Measurements from ENCODE around the gene CA12. TPM values are rescaled to one million over a fixed set of nuclear protein-coding genes. Genes with fewer than 3 reads are reported as not detected.
A peak's percentile ranks its signal among the peaks of the same experiment; 100 is the strongest.

CA12 gene
- total and polyA plus RNA-seq, 9 of the 15 experiments (the other 6 are each of a cell fraction or from before 2014, with no cell fraction given) = 0.01 to 0.78 (median 0.15) TPM; not detected in 1

DNA sequence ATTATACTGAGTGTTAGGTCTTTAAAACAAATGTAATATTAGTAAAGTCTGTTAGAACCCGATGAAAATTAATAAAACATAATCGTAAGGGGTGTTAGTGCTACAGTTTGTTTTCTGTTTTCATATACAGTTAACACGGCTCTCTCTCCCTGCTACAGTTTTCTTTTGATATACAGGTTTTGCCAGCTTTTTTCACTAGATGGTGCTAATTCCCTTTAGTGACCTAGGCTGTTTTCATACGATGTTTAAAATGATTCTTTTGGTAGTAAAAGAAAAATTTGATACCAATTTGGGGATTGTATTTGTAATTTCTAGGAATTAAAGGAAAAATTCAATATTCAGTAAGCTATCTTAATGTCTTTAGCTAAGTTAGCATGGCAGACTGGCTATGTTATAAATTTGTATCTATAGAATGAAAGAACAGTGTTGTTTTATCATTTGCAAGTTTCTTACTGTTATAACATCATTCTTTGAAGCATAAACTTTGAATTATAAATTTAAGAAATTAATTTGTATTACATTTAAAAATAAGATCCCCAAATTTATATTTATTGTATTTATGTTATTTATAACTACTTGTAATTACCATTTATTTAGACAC lies 92.8 kb downstream of the CA12 start (continued):
- TF ChIP-seq, protein P1, sequence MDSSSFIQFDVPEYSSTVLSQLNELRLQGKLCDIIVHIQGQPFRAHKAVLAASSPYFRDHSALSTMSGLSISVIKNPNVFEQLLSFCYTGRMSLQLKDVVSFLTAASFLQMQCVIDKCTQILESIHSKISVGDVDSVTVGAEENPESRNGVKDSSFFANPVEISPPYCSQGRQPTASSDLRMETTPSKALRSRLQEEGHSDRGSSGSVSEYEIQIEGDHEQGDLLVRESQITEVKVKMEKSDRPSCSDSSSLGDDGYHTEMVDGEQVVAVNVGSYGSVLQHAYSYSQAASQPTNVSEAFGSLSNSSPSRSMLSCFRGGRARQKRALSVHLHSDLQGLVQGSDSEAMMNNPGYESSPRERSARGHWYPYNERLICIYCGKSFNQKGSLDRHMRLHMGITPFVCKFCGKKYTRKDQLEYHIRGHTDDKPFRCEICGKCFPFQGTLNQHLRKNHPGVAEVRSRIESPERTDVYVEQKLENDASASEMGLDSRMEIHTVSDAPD (CRISPR knock-in tag; IDR thresholded peaks at IDR 0.05) = no peak

DNA sequence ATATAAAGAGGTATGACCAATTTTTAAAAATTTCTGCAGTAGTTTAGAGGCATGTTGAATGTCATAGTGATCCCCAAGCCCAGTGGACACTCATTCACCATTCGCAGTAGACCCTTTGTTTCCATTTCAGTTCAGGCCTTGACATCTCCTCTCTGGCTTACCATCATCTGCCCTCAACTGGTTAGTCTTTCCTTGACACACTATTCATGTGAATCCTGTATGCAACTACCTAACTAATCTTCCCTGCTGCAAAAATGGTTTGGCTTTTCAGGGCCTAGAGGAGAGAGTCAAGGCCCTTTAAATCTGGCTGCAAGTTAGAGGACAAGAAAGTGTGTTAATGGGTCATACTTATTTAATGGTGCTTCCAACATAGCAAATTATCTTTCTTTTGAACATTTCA lies 93.3 kb downstream of the CA12 start:
- peak overlapping the region; percentile 43; the same call in 1 of the 2 replicates for H2AFZ ChIP-seq (ENCODE audit: low read depth, low read length)
- H3K4me1 ChIP-seq (replicated peaks in 1 of 2; ENCODE audit: control insufficient read depth in 2 of 2, insufficient read depth in 2 of 2, low read length in 2 of 2) = peaks cover 4 to 16% of the 10 kb centered on the region in 2 experiments; a peak in 4 of 5 replicates
- H3K4me3 ChIP-seq = no peak overlapping the region
- WGBS (ENCODE audit: insufficient coverage, low coverage, missing lambda C conversion rate) = 29% methylated on average over 1 of the region's 1 CpG
- H3K36me3 ChIP-seq (ENCODE audit: control insufficient read depth, insufficient read depth, low read length) = peaks cover 5% of the 10 kb centered on the region; the same call in 1 of the 3 replicates
- H3K9me3 ChIP-seq (replicated peaks; ENCODE audit: control insufficient read depth, insufficient read depth, low read depth, low read length) = no peaks in the 10 kb centered on the region
- ChIA-PET POLR2A (interaction anchor here (1.0 to 1.2 kb wide), 2 partner anchors 10 to 11 kb away, joined by 3 to 4 read pairs; partner anchors contain the start of gene APH1B), CTCF (ENCODE audit: low intra/inter-chr PET ratio) (interaction anchor here (0.8 to 4.5 kb wide), 4 partner anchors 114 to 310 kb away, joined by 3 to 35 read pairs (median 4); no protein-coding TSS in a partner anchor)
- TF ChIP-seq, protein P2, sequence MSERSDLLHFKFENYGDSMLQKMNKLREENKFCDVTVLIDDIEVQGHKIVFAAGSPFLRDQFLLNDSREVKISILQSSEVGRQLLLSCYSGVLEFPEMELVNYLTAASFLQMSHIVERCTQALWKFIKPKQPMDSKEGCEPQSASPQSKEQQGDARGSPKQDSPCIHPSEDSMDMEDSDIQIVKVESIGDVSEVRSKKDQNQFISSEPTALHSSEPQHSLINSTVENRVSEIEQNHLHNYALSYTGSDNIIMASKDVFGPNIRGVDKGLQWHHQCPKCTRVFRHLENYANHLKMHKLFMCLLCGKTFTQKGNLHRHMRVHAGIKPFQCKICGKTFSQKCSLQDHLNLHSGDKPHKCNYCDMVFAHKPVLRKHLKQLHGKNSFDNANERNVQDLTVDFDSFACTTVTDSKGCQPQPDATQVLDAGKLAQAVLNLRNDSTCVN (CRISPR knock-in tag; IDR thresholded peaks at IDR 0.05) = no peak
- TF ChIP-seq EHMT2 (IDR thresholded peaks at IDR 0.05) (0 out of 2 replicates have a peak, but pooled peaks have one; percentile 26), JUND (IDR thresholded peaks at IDR 0.05; ENCODE audit: borderline replicate concordance, low read depth, low read length) (no peak), JUND (tag; IDR thresholded peaks at IDR 0.05; ENCODE audit: borderline replicate concordance, low read depth, low read length) (peak; percentile 6; the same call in 1 of the 3 replicates), ASH1L (IDR thresholded peaks at IDR 0.05; ENCODE audit: borderline replicate concordance, low read depth, partially characterized antibody) (no peak), KLF6 (CRISPR knock-in tag; IDR thresholded peaks at IDR 0.05; ENCODE audit: borderline replicate concordance) (no peak)
- TF ChIP-seq, protein P3, sequence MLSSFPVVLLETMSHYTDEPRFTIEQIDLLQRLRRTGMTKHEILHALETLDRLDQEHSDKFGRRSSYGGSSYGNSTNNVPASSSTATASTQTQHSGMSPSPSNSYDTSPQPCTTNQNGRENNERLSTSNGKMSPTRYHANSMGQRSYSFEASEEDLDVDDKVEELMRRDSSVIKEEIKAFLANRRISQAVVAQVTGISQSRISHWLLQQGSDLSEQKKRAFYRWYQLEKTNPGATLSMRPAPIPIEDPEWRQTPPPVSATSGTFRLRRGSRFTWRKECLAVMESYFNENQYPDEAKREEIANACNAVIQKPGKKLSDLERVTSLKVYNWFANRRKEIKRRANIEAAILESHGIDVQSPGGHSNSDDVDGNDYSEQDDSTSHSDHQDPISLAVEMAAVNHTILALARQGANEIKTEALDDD (IDR thresholded peaks at IDR 0.05) = peak; percentile 71; the same call in 1 of the 2 replicates
- no peak overlapping the region for H3K4me2 ChIP-seq (ENCODE audit: insufficient read depth, low read length)
- in situ Hi-C loops (cut with MboI) (loop anchor here (25.0 kb wide), 1 partner anchor 774 kb away; no protein-coding TSS in a partner anchor), intact Hi-C loops (cut with micrococcal nuclease) (loop anchor here (2.0 to 10.0 kb wide), 4 partner anchors 178 to 779 kb away; no protein-coding TSS in a partner anchor)
- no peak overlapping the region for H3K27ac ChIP-seq (ENCODE audit: extremely low read depth, low read depth, low read length)
- H4K20me1 ChIP-seq (replicated peaks; ENCODE audit: control insufficient read depth, insufficient read depth, low read length) = no peaks in the 10 kb centered on the region
- peak; percentile 39; the same call in 1 of the 3 replicates for ATAC-seq
- H3K79me2 ChIP-seq (ENCODE audit: control insufficient read depth, insufficient read depth, low read length) = no peaks in the 10 kb centered on the region
- H3K9ac ChIP-seq (ENCODE audit: insufficient read depth in 1 of 2, low read depth in 2 of 2, low read length in 2 of 2) = no peak overlapping the region
- FAIRE-seq = no peak
- no TSS peak for BruUV-seq (replicated peaks)
- H3K27me3 ChIP-seq (ENCODE audit: control insufficient read depth in 2 of 2, insufficient read depth in 2 of 2, low read length in 2 of 2) = no peaks in the 10 kb centered on the region
- no peaks in the 10 kb centered on the region for H3K9me1 ChIP-seq (ENCODE audit: control insufficient read depth, insufficient read depth, low read length)
- peak in 1 of 4 experiments; percentile 20 for DNase-seq (ENCODE audit: extremely low read depth in 1 of 4, low spot score in 3 of 4)
